Caki2 (cell line): Measurements from ENCODE around the gene MYO1E. TPM values are rescaled to one million over a fixed set of nuclear protein-coding genes. Genes with fewer than 3 reads are reported as not detected.
A peak's percentile ranks its signal among the peaks of the same experiment; 100 is the strongest.
"Not testable (repeated sequence)": the region's sequence is repeated elsewhere in the genome, so short reads cannot be mapped to it uniquely, and the experiment has no call there.

Experiments used
- DNase-seq: peaks from one replicate; pipeline ENCODE4 v3.0.0-alpha.2; 2015; ENCODE audit warnings: low read depth
- in situ Hi-C: cut with HindIII; loops from 2 replicates; pipeline ENCODE4 v1.10.0; 2016; ENCODE audit warnings: low sequenced_read_pairs, low pct_unique_long_range_greater_than_20kb, mixed read lengths
- total RNA-seq: library from RNA; depleted of rRNA; stranded (reverse); fragments of >200 nt; shearing (Covaris generic); gene quantifications from 2 replicates; pipeline ENCODE4 v1.2.3, GENCODE V29; 2014; ENCODE audit warnings: low replicate concordance

Gene MYO1E
- total RNA-seq, 1 experiment from 2014 or later: 104 TPM

- in situ Hi-C loops: no loop called here
- DNase-seq: no peak
Observed at GRCh38 chr15:59360896-59361295, 11.8 kb downstream of the MYO1E start.

GRCh38 chr15:59360305-59360704 is 12.4 kb downstream of the MYO1E start:
- in situ Hi-C loops: no loop called here
- DNase-seq: no peak

GRCh38 chr15:59355730-59356129 is 16.9 kb downstream of the MYO1E start:
- DNase-seq: no peak
- in situ Hi-C loops: no loop called here

- in situ Hi-C loops: no loop called here
- DNase-seq: no peak
Observed at GRCh38 chr15:59354417-59355031, 18.1 kb downstream of the MYO1E start.

- in situ Hi-C loops: no loop called here
Observed at GRCh38 chr15:59353994-59354416, 18.7 kb downstream of the MYO1E start.

GRCh38 chr15:59352683-59353082 is 20.0 kb downstream of the MYO1E start:
- in situ Hi-C loops: no loop called here

More at GRCh38 chr15:59353994-59354416, 18.7 kb downstream of the MYO1E start:
- no peak for DNase-seq

GRCh38 chr15:59352189-59352588 is 20.5 kb downstream of the MYO1E start:
- no peak for DNase-seq
- in situ Hi-C loops: no loop called here

More at GRCh38 chr15:59352683-59353082, 20.0 kb downstream of the MYO1E start:
- DNase-seq: no peak

- in situ Hi-C loops: no loop called here
- DNase-seq: no peak
Observed at GRCh38 chr15:59350421-59350732, 22.3 kb downstream of the MYO1E start.

- DNase-seq: peak; percentile 85
- in situ Hi-C loops: no loop called here
Observed at GRCh38 chr15:59349680-59350420, 22.8 kb downstream of the MYO1E start.

GRCh38 chr15:59347915-59348314 is 24.8 kb downstream of the MYO1E start:
- in situ Hi-C loops: no loop called here
- DNase-seq: no peak

- in situ Hi-C loops: no loop called here
- DNase-seq: no peak
Observed at GRCh38 chr15:59346951-59347350, 25.7 kb downstream of the MYO1E start.

- no peak for DNase-seq
- in situ Hi-C loops: no loop called here
Observed at GRCh38 chr15:59345326-59345725, 27.3 kb downstream of the MYO1E start.

GRCh38 chr15:59344311-59344710 is 28.4 kb downstream of the MYO1E start:
- in situ Hi-C loops: no loop called here
- DNase-seq: no peak

GRCh38 chr15:59340325-59340724 is 32.3 kb downstream of the MYO1E start:
- in situ Hi-C loops: no loop called here
- no peak for DNase-seq

GRCh38 chr15:59339252-59339672 is 33.4 kb downstream of the MYO1E start:
- in situ Hi-C loops: no loop called here
- DNase-seq: no peak

- in situ Hi-C loops: no loop called here
Observed at GRCh38 chr15:59338414-59338813, 34.3 kb downstream of the MYO1E start.

GRCh38 chr15:59336725-59337124 is 35.9 kb downstream of the MYO1E start:
- in situ Hi-C loops, DNase-seq: not testable (repeated sequence)

More at GRCh38 chr15:59338414-59338813, 34.3 kb downstream of the MYO1E start:
- DNase-seq: no peak

- in situ Hi-C loops: no loop called here
- no peak for DNase-seq
Observed at GRCh38 chr15:59335207-59335786, 37.4 kb downstream of the MYO1E start.

GRCh38 chr15:59334076-59334415 is 38.6 kb downstream of the MYO1E start:
- no peak for DNase-seq

More at GRCh38 chr15:59334076-59334415, 38.6 kb downstream of the MYO1E start:
- in situ Hi-C loops: no loop called here
